GM18499 (cell line): ENCODE data around the gene HYI.
"Not testable (repeated sequence)": the region's sequence is repeated elsewhere in the genome, so short reads cannot be mapped to it uniquely, and the experiment has no call there.

Experiments
- ATAC-seq: cut with Tn5 transposase; IDR thresholded peaks from one replicate; pipeline ENCODE4 v1.9.1; 2021; ENCODE audit warnings: moderate number of reproducible peaks; ENCODE audit not compliant: insufficient read depth, unreplicated experiment

Gene HYI

GRCh38 chr1:43432171-43432860, 21.4 kb downstream of the HYI start:
- ATAC-seq = no peak

- ATAC-seq = no peak
Observed at GRCh38 chr1:43431676-43432075, 22.1 kb downstream of the HYI start.

GRCh38 chr1:43430831-43431230, 22.9 kb downstream of the HYI start:
- ATAC-seq = no peak

GRCh38 chr1:43427941-43428340, 25.8 kb downstream of the HYI start:
- ATAC-seq = no peak

- ATAC-seq = no peak
Observed at GRCh38 chr1:43427524-43427923, 26.2 kb downstream of the HYI start.

GRCh38 chr1:43426221-43426620, 27.5 kb downstream of the HYI start:
- no peak for ATAC-seq

- no peak for ATAC-seq
Observed at GRCh38 chr1:43425045-43425444, 28.7 kb downstream of the HYI start.

GRCh38 chr1:43423672-43424550, 29.8 kb downstream of the HYI start:
- ATAC-seq = no peak

GRCh38 chr1:43422995-43423671, 30.6 kb downstream of the HYI start:
- ATAC-seq = no peak

- no peak for ATAC-seq
Observed at GRCh38 chr1:43421976-43422750, 31.6 kb downstream of the HYI start.

GRCh38 chr1:43421396-43421795, 32.3 kb downstream of the HYI start:
- no peak for ATAC-seq

GRCh38 chr1:43420874-43421273, 32.9 kb downstream of the HYI start:
- no peak for ATAC-seq

- no peak for ATAC-seq
Observed at GRCh38 chr1:43419627-43420425, 33.9 kb downstream of the HYI start.

- ATAC-seq = no peak
Observed at GRCh38 chr1:43418858-43419257, 34.9 kb downstream of the HYI start.

GRCh38 chr1:43415901-43416300, 37.8 kb downstream of the HYI start:
- ATAC-seq = no peak

GRCh38 chr1:43414634-43415223, 39.0 kb downstream of the HYI start:
- ATAC-seq = no peak

- ATAC-seq = not testable (repeated sequence)
Observed at GRCh38 chr1:43413426-43413825, 40.3 kb downstream of the HYI start.

GRCh38 chr1:43410571-43410970, 43.2 kb downstream of the HYI start:
- no peak for ATAC-seq

GRCh38 chr1:43405876-43406234, 47.9 kb downstream of the HYI start:
- no peak for ATAC-seq
